Measurements from ENCODE around the gene TMC4. TPM values are rescaled to one million over a fixed set of nuclear protein-coding genes. Genes with fewer than 3 reads are reported as not detected.
A peak's percentile ranks its signal among the peaks of the same experiment; 100 is the strongest.

The TMC4 gene
- total RNA-seq, 1 experiment from 2014 or later, result 9.6 TPM

DNA sequence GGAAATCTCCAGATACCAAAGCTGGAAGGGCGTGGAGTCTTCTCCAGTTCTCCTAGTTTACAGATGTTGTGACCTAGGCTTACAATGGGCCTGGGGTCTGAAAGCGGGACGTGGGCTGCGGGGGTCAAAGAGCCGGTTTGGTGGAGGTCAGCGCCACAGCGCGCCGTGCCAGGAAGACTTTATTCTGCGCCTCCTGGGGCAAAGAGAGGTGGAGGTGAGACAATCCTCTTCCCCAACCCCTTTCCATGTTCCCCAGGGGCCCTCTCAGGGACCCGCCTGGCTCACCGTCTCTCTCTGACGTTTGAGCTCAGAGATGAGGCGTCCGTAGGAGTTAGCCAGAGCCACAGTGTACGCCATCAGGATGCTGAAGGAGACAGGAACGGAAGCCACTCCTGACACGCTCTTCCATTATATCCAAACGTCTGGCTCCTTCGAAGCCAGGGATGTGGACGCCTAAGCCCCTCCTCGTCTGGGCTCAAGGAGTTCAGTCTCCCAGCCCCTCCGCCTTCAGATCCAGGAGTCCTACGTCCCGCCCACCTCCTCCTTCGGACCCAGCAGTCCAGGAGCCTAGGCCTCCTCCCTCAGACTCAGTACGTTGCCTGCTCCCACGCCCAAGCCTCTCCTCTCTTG, 12.7 kb downstream of the TMC4 start:
- in situ Hi-C loops (cut with HindIII; ENCODE audit: low sequenced_read_pairs), result no loop called here
- DNase-seq (ENCODE audit: low spot score), result no peak

DNA sequence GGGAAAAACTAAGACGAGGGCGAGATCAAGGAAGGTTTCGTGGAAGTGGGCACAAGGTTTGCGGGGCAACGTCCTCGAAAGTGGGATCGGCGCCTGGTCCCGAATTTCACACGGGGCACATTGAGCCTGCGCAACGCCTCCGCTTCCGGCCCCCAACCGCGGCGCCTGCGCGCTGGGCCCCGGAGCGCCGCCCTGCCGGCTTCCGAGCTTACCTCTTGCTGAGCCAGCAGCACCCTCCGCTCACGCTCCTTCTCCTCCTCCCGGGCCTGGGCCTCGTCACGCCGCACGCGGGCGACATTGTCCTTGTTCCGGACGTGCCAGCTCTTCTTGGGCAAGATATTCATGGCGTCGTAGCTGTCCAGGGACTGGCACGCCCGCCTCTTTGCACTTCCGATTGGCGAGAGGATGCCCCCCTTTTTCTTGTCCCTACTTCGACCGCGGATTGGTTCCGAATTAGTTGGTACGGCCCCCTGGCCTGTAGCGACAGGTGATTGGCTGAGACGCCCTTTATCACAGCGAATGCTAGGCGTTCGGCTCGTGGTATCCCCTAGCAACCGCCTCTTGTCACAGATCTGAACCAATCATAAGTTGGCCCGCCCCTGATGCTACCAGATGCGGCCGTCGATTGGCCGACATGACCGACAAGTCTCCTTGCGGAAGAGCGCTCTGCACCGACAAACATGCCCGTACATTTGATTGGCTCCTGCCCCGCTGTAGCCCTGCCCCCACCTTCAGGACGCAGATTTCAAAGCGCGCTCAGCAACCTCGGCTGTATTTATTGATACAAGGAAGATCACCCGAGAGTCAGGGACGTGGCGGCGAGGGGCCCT, 13.4 kb downstream of the TMC4 start, which contains the start of gene LENG1:
Gene LENG1, minus strand, starts transcription at position 370 of the 830 bp plus-strand sequence. Its CDS starts 26 bp downstream, at position 344.
- in situ Hi-C loops (cut with HindIII; ENCODE audit: low sequenced_read_pairs), result no loop called here
- DNase-seq (ENCODE audit: low spot score), result peak; percentile 100

DNA sequence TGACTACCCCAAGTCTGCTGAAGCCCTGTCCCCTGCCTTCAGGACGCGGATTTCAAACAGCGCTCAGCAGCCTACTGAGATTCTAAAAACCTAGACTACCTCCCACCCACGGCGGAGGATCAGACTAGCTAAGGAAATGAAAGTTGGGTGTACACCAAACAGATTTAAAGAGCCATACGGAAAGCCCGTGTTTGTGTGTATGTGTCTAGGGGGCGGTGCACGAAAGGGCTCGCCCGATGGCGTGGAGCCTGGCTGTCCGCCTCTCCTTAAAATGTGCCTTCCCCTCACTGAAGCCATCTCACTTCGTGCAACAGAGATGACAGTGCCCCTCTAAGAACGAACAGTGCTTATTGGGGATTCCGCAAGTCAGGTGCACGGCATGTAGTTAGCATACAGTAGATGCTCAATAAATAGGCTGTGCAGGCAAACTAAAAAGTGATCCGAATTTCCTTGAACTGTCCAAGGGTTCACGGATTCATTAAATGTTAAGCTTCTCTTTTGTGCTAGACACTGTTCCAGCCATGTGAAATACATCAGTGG, 14.1 kb downstream of the TMC4 start:
- in situ Hi-C loops (cut with HindIII; ENCODE audit: low sequenced_read_pairs), result no loop called here
- no peak for DNase-seq (ENCODE audit: low spot score)

DNA sequence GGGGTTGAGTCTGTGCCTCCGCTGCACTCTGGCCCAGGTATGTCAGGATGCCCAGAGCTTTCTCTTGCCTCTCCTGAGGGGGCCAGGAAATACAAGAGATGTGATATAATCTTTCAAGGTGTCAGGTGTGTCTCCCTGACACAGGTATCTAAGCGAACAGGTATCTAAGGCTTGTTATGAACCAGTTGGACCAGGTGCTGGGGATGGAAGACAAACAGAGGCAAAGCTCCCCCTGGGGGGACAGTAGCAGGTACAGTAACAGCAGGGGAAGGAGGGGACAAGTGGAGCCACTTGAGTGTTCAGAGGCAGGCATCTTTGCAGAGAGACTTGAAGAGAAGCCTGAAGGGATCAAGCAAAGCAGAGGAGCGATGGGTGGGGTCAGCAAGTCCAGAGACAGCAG, 16.0 kb downstream of the TMC4 start:
- in situ Hi-C loops (cut with HindIII; ENCODE audit: low sequenced_read_pairs), result no loop called here

DNA sequence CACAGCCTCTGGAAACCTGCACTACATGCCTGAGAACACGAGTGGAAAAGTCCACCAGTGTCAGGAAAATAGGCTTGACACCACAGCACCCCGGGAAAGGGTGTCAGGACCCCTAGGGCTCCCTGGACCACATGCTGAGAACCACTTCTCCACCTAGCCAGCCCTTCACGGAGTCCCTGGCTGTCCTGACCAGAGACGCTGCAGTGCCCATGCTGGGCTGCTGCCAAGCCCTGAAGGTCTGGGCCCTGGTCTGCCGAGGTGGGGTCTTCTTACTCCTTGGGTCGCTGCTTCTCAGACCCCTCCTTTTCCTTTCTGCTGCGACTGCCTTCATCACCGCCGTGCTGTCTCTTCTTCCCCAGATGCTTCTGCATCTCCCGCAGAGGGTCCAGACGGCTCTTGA, 16.5 kb downstream of the TMC4 start:
- DNase-seq (ENCODE audit: low spot score), result no peak
- in situ Hi-C loops (cut with HindIII; ENCODE audit: low sequenced_read_pairs), result no loop called here

More for the DNA sequence above, 16.0 kb downstream of the TMC4 start:
- no peak for DNase-seq (ENCODE audit: low spot score)

DNA sequence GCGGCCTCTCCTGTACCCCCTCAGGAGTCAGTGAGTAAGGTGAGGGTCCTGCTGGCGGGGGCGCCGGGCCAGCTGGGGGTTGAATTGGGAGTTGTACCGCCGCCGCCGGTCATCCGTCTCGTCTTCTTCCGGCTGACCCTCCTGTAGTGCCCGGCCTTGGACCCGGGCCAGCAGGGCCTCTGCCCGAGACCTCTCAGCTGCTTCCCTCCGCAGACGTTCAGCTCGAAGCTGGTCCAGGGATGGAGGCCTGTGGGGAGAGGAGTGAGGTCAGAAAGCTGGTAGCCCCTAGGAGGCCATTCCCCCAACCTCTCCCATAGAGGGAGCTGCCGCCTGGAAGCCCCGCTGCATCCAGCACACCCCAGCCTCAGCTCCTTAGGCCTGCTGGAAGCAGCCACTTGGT, 17.3 kb downstream of the TMC4 start:
- in situ Hi-C loops (cut with HindIII; ENCODE audit: low sequenced_read_pairs), result no loop called here
- no peak for DNase-seq (ENCODE audit: low spot score)

DNA sequence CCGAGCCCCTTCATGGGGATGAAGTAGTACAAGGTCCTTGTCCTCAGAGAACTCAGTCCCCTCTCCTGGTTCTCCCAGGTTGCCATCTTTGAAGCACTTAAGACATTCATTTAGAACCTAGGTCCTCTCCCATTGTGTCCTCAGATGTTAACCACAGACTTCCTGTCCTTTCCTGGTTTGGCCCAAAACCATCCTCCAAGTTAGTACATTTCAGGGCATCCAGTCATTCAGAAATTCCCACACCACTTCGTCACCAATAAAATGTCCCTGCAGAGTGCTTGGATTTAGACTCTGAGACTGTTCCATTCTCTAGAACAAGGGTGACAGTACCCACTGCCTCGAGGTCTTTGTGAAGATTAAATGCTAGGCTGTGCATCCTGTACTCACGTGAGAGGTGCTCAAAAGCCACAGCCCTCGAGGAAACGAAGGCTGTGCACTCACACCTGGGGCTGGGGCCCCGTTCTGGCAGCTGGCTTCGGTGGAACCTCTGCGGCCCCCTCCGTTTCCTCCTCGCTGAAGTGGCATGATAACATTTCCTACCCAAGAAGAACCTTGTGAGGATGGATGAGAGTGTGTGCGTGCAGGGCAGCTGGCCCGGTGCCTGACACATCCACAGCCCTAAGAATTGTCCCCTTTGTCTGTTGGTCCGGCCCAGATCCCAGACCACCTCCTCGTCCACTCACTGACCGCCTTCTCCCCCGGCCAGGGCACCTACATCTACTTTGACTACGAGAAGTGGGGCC, 18.2 kb downstream of the TMC4 start:
- no peak for DNase-seq (ENCODE audit: low spot score)
- in situ Hi-C loops (cut with HindIII; ENCODE audit: low sequenced_read_pairs), result no loop called here

DNA sequence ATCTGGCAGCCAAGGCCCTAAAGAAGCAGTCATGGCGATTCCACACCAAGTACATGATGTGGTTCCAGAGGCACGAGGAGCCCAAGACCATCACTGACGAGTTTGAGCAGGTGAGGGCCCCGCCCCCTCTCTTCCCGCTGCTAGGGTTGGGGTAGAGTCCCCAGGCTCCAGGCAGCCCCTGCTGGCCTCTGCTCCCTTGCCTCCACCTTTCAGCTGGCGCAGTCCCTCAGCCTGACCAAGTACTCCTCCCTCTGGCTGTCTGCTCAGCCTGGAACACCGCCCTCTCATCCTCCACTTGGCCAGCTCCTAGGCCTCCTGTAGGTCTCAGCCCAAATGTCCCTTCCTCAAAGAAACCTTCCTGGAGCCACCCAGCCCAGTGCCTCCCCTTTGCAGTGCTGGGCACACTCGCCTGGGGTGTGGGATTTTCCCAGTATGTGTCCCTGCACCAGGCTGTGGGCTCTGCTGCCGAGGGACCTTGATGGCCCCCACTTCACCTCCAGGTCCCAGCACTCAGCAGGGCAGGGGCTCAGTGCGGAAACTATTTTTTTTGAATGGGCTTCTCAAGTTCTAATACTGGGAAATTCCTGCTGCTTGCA, 19.1 kb downstream of the TMC4 start:
- in situ Hi-C loops (cut with HindIII; ENCODE audit: low sequenced_read_pairs), result no loop called here
- DNase-seq (ENCODE audit: low spot score), result peak; percentile 38

DNA sequence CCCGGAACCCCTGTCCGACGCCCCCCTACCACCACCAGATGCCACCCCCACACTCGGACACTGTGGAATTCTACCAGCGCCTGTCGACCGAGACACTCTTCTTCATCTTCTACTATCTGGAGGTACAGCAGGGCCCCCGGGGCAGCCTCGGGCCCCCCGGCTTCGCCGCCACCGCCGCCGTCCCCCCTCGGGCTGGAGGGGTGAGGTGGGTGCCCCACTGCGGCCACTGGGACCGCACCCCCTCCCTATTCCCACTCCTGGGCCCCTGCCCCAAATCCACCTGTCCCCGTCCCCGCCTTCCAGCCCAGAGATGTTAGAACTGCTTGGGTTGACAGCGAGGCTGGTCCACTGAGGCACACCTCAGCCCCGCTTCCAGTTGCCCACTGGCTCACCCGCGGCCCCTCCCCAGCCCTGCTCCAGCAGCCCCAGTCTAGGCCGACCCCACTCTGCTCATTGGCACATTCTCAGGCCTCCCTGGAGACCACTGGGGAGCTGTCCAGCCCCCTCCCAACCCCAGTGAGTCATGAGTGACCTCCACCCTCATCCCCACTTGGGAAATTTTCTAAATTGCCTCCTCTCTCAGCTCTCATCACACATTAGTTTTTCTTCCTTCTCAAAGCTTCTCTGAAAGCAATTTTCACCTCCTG, 20.0 kb downstream of the TMC4 start:
- DNase-seq (ENCODE audit: low spot score), result no peak
- in situ Hi-C loops (cut with HindIII; ENCODE audit: low sequenced_read_pairs), result no loop called here

DNA sequence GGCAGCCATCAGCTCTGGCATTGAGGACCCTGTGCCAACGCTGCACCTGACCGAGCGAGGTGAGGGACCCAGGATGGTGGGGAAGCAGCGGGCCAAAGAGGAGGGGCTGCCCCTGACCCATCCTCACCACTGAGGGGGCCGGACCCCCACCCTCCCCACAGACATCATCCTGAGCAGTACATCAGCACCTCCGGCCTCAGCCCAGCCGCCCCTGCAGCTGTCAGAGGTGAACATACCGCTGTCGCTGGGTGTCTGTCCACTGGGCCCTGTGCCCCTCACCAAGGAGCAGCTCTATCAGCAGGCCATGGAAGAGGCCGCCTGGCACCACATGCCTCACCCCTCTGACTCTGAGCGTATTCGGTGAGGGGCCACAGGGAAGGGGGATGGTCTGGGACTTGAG, 20.7 kb downstream of the TMC4 start:
- in situ Hi-C loops (cut with HindIII; ENCODE audit: low sequenced_read_pairs), result no loop called here

DNA sequence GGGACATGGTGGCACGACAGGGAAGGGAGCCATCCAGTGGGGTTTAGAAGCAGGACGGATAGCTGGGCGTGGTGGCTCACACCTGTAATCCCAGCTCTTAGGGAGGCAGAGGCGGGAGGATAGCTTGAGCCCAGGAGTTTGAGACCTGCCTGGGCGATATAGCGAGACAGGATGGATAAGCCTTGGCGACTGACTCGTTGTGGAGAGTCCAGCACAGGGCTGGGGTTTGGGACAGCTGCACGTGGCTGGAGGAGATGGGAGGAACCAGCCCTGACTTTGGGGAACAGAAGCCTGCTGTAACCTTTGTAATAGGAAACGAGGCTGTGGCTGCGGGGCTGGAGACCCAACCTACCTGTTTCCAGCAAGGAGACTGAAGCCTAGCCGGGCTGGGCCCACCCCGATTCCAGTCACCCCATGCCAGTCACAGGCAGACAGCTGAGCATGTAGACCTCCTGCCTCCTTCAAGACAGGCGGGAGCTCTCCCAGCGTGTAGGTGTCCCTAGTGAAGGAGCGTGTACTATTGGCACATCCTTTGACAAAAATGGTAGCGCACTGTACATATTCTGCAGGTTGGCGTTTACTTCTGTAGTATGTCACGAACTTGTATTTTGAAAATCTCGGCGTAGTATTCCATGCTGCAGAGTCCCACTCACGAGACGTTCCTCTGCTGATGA, 21.5 kb downstream of the TMC4 start:
- in situ Hi-C loops (cut with HindIII; ENCODE audit: low sequenced_read_pairs), result no loop called here
- no peak for DNase-seq (ENCODE audit: low spot score)

More for the DNA sequence above, 20.7 kb downstream of the TMC4 start:
- DNase-seq (ENCODE audit: low spot score), result no peak

DNA sequence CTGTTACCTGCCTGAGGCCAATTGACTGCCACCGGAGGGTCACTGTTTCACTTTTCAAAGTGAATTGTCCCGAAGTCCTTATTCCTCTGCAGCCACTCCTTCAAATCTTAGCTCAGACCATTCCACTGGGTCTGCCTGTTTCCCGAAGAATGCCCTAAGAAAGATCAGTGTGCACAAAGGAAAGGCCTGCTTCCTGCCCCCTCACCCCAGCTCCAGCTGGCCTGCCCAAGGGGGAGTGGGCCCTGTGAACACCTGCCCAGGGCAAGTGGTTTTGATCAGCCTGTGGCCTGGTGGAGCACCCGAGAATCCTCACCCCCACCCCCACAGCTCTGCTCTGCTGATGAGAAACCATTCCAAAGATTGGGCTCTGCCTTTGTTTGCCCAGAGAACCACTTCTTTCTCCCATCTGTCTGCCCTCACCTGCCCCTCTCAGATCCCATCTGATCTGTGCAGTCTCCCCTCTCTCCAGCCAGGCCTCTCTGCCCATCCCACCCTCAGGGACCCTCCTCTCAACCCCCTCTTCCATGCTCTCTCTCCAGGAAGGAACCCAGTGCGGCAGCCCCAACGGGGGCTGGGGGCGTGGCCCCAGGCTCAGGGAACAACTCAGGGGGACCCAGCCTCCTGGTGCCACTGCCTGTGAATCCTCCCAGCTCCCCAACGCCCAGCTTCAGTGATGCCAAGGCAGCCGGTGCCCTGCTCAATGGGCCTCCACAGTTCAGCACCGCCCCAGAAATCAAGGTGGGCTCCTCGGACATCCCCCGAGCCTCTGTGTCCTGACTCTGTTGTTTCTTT, 23.7 kb downstream of the TMC4 start:
- DNase-seq (ENCODE audit: low spot score), result no peak
- in situ Hi-C loops (cut with HindIII; ENCODE audit: low sequenced_read_pairs), result no loop called here

DNA sequence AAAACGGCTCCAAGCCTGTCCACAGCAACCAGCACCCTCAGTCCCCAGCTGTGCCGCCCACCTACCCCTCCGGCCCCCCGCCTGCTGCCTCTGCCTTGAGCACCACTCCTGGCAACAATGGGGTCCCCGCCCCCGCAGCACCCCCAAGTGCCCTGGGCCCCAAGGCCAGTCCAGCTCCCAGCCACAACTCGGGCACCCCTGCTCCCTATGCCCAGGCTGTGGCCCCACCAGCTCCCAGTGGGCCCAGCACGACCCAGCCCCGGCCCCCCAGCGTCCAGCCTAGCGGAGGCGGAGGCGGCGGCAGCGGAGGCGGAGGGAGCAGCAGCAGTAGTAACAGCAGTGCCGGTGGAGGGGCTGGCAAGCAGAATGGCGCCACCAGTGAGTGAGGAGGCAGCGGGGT, 24.8 kb downstream of the TMC4 start:
- in situ Hi-C loops (cut with HindIII; ENCODE audit: low sequenced_read_pairs), result no loop called here
- no peak for DNase-seq (ENCODE audit: low spot score)

DNA sequence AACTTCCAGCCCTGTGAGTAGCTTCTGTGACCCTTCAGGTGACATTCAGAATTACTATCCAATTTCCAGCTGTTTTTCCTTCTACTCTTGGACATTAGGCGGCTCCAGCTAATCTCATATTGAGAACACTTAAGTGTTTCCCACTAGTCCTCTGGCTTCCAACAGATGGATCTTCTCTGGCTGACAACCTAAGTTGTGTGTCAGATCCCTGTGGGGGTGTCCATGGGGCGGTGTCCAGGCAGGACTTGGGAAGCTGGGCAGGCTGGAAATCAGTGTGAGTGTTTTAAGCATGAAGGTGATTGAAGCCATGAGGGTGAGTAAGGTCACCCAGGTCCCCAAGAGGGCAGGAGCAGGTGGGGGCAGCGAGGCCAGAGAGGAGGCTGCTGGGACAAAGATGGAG, 25.3 kb downstream of the TMC4 start:
- in situ Hi-C loops (cut with HindIII; ENCODE audit: low sequenced_read_pairs), result no loop called here
- DNase-seq (ENCODE audit: low spot score), result no peak

DNA sequence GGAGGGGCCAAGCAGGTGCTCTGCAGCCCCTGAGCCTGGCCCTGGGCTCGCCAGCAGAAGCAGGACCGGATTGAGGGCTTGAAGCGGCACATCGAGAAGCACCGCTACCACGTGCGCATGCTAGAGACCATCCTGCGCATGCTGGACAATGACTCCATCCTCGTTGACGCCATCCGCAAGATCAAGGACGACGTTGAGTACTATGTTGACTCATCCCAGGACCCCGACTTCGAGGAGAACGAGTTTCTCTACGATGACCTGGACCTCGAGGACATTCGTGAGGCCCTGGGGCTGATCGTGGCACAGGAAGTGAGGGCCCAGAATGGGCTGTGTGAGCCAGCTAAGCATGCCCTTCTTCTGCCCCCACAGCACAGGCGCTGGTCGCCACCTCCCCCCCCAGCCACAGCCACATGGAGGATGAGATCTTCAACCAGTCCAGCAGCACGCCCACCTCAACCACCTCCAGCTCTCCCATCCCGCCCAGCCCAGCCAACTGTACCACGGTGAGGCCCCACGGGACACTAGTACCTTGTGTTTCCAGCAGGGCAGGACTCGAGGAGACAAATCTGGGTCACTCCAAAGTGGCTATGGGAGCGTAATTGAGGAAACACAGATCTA, 27.3 kb downstream of the TMC4 start:
- in situ Hi-C loops (cut with HindIII; ENCODE audit: low sequenced_read_pairs), result no loop called here

DNA sequence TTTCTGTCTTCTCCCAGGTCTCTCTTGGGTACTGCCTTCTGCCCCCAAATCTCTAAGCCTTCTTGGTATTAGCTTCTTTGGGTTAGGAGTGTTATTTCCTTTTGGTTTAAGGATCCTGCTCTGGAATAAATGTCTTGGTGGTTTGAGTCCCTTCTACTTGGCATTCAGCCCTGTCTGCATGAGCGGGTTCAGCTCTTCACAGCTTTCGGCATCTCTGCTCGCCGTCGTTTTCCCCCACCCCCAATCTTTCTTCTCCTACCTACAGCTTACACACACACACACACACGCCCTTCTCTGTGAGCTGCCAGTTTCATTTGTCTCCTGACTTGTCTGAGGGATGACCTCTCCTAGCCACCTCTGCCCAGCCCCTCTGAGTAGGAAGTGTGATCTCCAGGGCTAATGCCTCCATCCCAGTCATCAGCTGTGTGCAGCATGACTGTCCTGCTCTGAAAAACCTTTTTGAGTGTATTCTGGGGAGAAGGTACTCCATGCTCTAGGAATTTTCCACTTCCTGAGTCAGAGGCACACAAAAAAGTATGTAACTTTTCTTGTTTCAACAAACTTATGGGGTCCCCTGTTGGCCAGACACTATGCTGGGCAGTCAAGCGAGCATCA, 30.7 kb downstream of the TMC4 start:
- DNase-seq (ENCODE audit: low spot score), result no peak

More for the DNA sequence above, 27.3 kb downstream of the TMC4 start:
- DNase-seq (ENCODE audit: low spot score), result no peak

DNA sequence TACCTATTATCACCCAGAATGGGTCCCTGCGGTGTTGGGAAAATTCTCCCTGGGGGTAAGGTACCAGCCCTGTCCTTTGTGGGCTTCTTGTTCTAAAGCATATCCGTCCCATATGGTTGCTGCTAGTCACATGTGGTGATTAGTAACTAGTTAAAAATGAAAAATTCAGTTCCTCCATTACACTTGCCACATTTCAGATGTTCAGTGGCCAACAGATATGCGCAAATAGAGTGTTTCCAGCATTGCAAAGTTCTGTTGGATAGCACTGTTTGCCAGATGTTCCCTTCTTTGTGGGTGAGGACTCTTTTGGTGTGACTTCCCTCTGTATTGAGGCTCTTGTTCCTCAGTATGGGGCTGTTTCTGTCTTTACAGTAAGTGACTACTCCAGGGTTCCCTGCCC, 31.6 kb downstream of the TMC4 start:
- no peak for DNase-seq (ENCODE audit: low spot score)
- in situ Hi-C loops (cut with HindIII; ENCODE audit: low sequenced_read_pairs), result no loop called here

More for the DNA sequence above, 30.7 kb downstream of the TMC4 start:
- in situ Hi-C loops (cut with HindIII; ENCODE audit: low sequenced_read_pairs), result no loop called here

Measured in G401 (cell line).